ENCODE data around the gene TMEM178B.

DNA sequence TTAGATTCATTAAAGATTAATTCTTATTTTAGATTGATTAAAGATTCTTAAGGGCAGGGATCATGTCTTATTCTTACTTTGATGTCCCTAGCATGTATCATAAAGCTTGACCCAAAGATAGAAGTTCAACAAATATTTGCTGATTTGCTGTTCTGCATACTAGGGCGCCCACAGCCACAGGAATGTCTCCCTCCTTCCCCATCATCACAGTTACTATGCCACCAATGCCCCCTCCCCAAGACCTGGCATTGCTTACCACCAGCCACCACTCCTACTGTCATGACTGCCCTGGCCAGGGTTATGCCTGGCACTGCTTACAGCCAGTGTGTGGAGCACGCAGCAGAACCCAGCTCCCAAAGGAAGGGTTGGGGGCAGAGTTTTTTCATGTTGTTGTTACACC is 390.7 kb downstream of the TMEM178B start:
- no peak for TF ChIP-seq YY1 (IDR thresholded peaks at IDR 0.05; ENCODE audit: insufficient read depth, insufficient read length)
- no peak for TF ChIP-seq ZNF274 (IDR thresholded peaks at IDR 0.05; ENCODE audit: low read depth, low read length)

All from NT2/D1 (cell line).